ENCODE data around the gene OGFR. TPM values are rescaled to one million over a fixed set of nuclear protein-coding genes. Genes with fewer than 3 reads are reported as not detected.

The OGFR gene
- total RNA-seq, 2 donors from 2014 or later: 42.3 to 52.6 TPM

- peak; percentile 57 for ATAC-seq (replicated peaks)
- H3K27ac Mint-ChIP-seq: no peak overlapping the region
- peak overlapping the region; percentile 42 for H3K4me3 Mint-ChIP-seq
- no peaks in the 10 kb centered on the region for H3K4me1 Mint-ChIP-seq
- H3K9me3 Mint-ChIP-seq: no peaks in the 10 kb centered on the region
- peaks cover 76% of the 10 kb centered on the region for H3K36me3 Mint-ChIP-seq (ENCODE audit: low read depth)
- H3K27me3 Mint-ChIP-seq: no peaks in the 10 kb centered on the region
Measured at GRCh38 chr20:62808211-62808865, 3.7 kb downstream of the OGFR start.

- Mint-ChIP-seq H3K4me1 (no peaks in the 10 kb centered on the region), H3K9me3 (no peaks in the 10 kb centered on the region), H3K27me3 (no peaks in the 10 kb centered on the region), H3K27ac (no peak overlapping the region), H3K4me3 (no peak overlapping the region), H3K36me3 (ENCODE audit: low read depth) (peaks cover 68% of the 10 kb centered on the region)
- ATAC-seq (replicated peaks): no peak
Measured at GRCh38 chr20:62809530-62810428, 5.1 kb downstream of the OGFR start.

- no peaks in the 10 kb centered on the region for H3K9me3 Mint-ChIP-seq
- no peak overlapping the region for H3K4me3 Mint-ChIP-seq
- H3K27ac Mint-ChIP-seq: no peak overlapping the region
- H3K4me1 Mint-ChIP-seq: no peaks in the 10 kb centered on the region
- peaks cover 63% of the 10 kb centered on the region for H3K36me3 Mint-ChIP-seq (ENCODE audit: low read depth)
- peaks cover 3% of the 10 kb centered on the region for H3K27me3 Mint-ChIP-seq
- ATAC-seq (replicated peaks): no peak
Measured at GRCh38 chr20:62811320-62811719, 6.7 kb downstream of the OGFR start.

GRCh38 chr20:62811720-62812119, 7.1 kb downstream of the OGFR start:
- peaks cover 3% of the 10 kb centered on the region for H3K27me3 Mint-ChIP-seq
- no peak overlapping the region for H3K4me3 Mint-ChIP-seq
- peaks cover 59% of the 10 kb centered on the region for H3K36me3 Mint-ChIP-seq (ENCODE audit: low read depth)
- no peak overlapping the region for H3K27ac Mint-ChIP-seq
- no peaks in the 10 kb centered on the region for H3K4me1 Mint-ChIP-seq
- no peak for ATAC-seq (replicated peaks)
- H3K9me3 Mint-ChIP-seq: no peaks in the 10 kb centered on the region

GRCh38 chr20:62812181-62812906, 7.7 kb downstream of the OGFR start:
- Mint-ChIP-seq H3K9me3 (no peaks in the 10 kb centered on the region), H3K4me1 (no peaks in the 10 kb centered on the region), H3K36me3 (ENCODE audit: low read depth) (peaks cover 55% of the 10 kb centered on the region), H3K4me3 (no peak overlapping the region), H3K27me3 (peaks cover 3% of the 10 kb centered on the region), H3K27ac (no peak overlapping the region)
- no peak for ATAC-seq (replicated peaks)

GRCh38 chr20:62812907-62813200, 8.2 kb downstream of the OGFR start:
- Mint-ChIP-seq H3K4me1 (no peaks in the 10 kb centered on the region), H3K36me3 (ENCODE audit: low read depth) (peaks cover 50% of the 10 kb centered on the region), H3K27ac (no peak overlapping the region), H3K27me3 (peaks cover 3% of the 10 kb centered on the region), H3K9me3 (no peaks in the 10 kb centered on the region), H3K4me3 (no peak overlapping the region)
- no peak for ATAC-seq (replicated peaks)

GRCh38 chr20:62813588-62813987, 9.0 kb downstream of the OGFR start:
- Mint-ChIP-seq H3K4me3 (no peak overlapping the region), H3K27me3 (peaks cover 3% of the 10 kb centered on the region), H3K36me3 (ENCODE audit: low read depth) (peaks cover 43% of the 10 kb centered on the region), H3K27ac (no peak overlapping the region), H3K4me1 (no peaks in the 10 kb centered on the region), H3K9me3 (no peaks in the 10 kb centered on the region)
- ATAC-seq (replicated peaks): no peak

GRCh38 chr20:62814060-62814708, 9.5 kb downstream of the OGFR start:
- H3K27ac Mint-ChIP-seq: no peak overlapping the region
- no peak for ATAC-seq (replicated peaks)

GRCh38 chr20:62814709-62815065, 10.1 kb downstream of the OGFR start:
- Mint-ChIP-seq H3K27ac (no peak overlapping the region), H3K9me3 (no peaks in the 10 kb centered on the region), H3K4me1 (no peaks in the 10 kb centered on the region), H3K36me3 (ENCODE audit: low read depth) (peaks cover 32% of the 10 kb centered on the region), H3K4me3 (no peak overlapping the region), H3K27me3 (peaks cover 3% of the 10 kb centered on the region)
- no peak for ATAC-seq (replicated peaks)

More at GRCh38 chr20:62814060-62814708, 9.5 kb downstream of the OGFR start:
- Mint-ChIP-seq H3K9me3 (no peaks in the 10 kb centered on the region), H3K4me1 (no peaks in the 10 kb centered on the region), H3K27me3 (peaks cover 3% of the 10 kb centered on the region), H3K36me3 (ENCODE audit: low read depth) (peaks cover 37% of the 10 kb centered on the region), H3K4me3 (no peak overlapping the region)

GRCh38 chr20:62815066-62815991, 10.7 kb downstream of the OGFR start:
- Mint-ChIP-seq H3K4me3 (no peak overlapping the region), H3K27me3 (peaks cover 3% of the 10 kb centered on the region), H3K27ac (no peak overlapping the region), H3K9me3 (no peaks in the 10 kb centered on the region), H3K36me3 (ENCODE audit: low read depth) (peaks cover 26% of the 10 kb centered on the region), H3K4me1 (no peaks in the 10 kb centered on the region)
- ATAC-seq (replicated peaks): peak; percentile 8

GRCh38 chr20:62816031-62816883, 11.6 kb downstream of the OGFR start:
- Mint-ChIP-seq H3K27ac (no peak overlapping the region), H3K27me3 (peaks cover 3% of the 10 kb centered on the region), H3K36me3 (ENCODE audit: low read depth) (peaks cover 17% of the 10 kb centered on the region), H3K9me3 (no peaks in the 10 kb centered on the region), H3K4me3 (no peak overlapping the region), H3K4me1 (no peaks in the 10 kb centered on the region)
- ATAC-seq (replicated peaks): no peak

GRCh38 chr20:62816884-62817873, 12.5 kb downstream of the OGFR start, which contains the start of gene COL9A3:
Gene COL9A3, plus strand, starts transcription at chr20:62817050. Its CDS starts 15 bp downstream, at chr20:62817065.
- Mint-ChIP-seq H3K27me3 (peaks cover 3% of the 10 kb centered on the region), H3K9me3 (no peaks in the 10 kb centered on the region), H3K4me1 (no peaks in the 10 kb centered on the region), H3K27ac (no peak within 1 kb of the TSS), H3K36me3 (ENCODE audit: low read depth) (peaks cover 7% of the 10 kb centered on the region), H3K4me3 (no peak within 1 kb of the TSS)
- ATAC-seq (replicated peaks): no peak

Data from activated T-helper 17 cell treated with anti-CD3 and anti-CD28 coated beads, Interleukin-2, amount 50 U/mL, for 72 hours (primary cell).